ENCODE measurements around the gene KLF16.

Gene KLF16

GRCh38 chr19:1822210-1822609 is 41.2 kb downstream of the KLF16 start:
- H3K27ac Mint-ChIP-seq: no peak overlapping the region
- no peak for TF ChIP-seq CTCF (IDR thresholded peaks at IDR 0.05)
- DNase-seq: no peak
- no peak overlapping the region for H3K4me3 Mint-ChIP-seq
- peaks cover 25% of the 10 kb centered on the region for H3K4me1 Mint-ChIP-seq
- no peaks in the 10 kb centered on the region for H3K9me3 Mint-ChIP-seq
- peaks cover 23% of the 10 kb centered on the region for H3K36me3 Mint-ChIP-seq (ENCODE audit: low read depth)
- no peaks in the 10 kb centered on the region for H3K27me3 Mint-ChIP-seq (ENCODE audit: low read depth, poor library complexity)

- Mint-ChIP-seq H3K9me3 (no peaks in the 10 kb centered on the region), H3K4me3 (no peak overlapping the region), H3K27me3 (ENCODE audit: low read depth, poor library complexity) (no peaks in the 10 kb centered on the region), H3K27ac (no peak overlapping the region), H3K36me3 (ENCODE audit: low read depth) (peaks cover 18% of the 10 kb centered on the region), H3K4me1 (peaks cover 19% of the 10 kb centered on the region)
- DNase-seq: no peak
- TF ChIP-seq CTCF (IDR thresholded peaks at IDR 0.05): no peak
Measured at GRCh38 chr19:1819341-1820255, 43.8 kb downstream of the KLF16 start.

- DNase-seq: no peak
- Mint-ChIP-seq H3K4me1 (peaks cover 14% of the 10 kb centered on the region), H3K27me3 (ENCODE audit: low read depth, poor library complexity) (peaks cover 3% of the 10 kb centered on the region), H3K9me3 (no peaks in the 10 kb centered on the region), H3K27ac (no peak overlapping the region), H3K36me3 (ENCODE audit: low read depth) (peaks cover 14% of the 10 kb centered on the region), H3K4me3 (no peak overlapping the region)
- TF ChIP-seq CTCF (IDR thresholded peaks at IDR 0.05): no peak
Measured at GRCh38 chr19:1818549-1819195, 44.7 kb downstream of the KLF16 start.

- DNase-seq: no peak
- no peak overlapping the region for H3K4me3 Mint-ChIP-seq
- peaks cover 6% of the 10 kb centered on the region for H3K27me3 Mint-ChIP-seq (ENCODE audit: low read depth, poor library complexity)
- peaks cover 21% of the 10 kb centered on the region for H3K4me1 Mint-ChIP-seq
- no peak for TF ChIP-seq CTCF (IDR thresholded peaks at IDR 0.05)
- no peaks in the 10 kb centered on the region for H3K9me3 Mint-ChIP-seq
- H3K36me3 Mint-ChIP-seq (ENCODE audit: low read depth): peaks cover 14% of the 10 kb centered on the region
- H3K27ac Mint-ChIP-seq: no peak overlapping the region
Measured at GRCh38 chr19:1817553-1818179, 45.7 kb downstream of the KLF16 start.

- no peak overlapping the region for H3K27ac Mint-ChIP-seq
- DNase-seq: no peak
- H3K9me3 Mint-ChIP-seq: no peaks in the 10 kb centered on the region
- peaks cover 25% of the 10 kb centered on the region for H3K4me1 Mint-ChIP-seq
- no peak for TF ChIP-seq CTCF (IDR thresholded peaks at IDR 0.05)
- no peak overlapping the region for H3K4me3 Mint-ChIP-seq
- H3K27me3 Mint-ChIP-seq (ENCODE audit: low read depth, poor library complexity): peaks cover 10% of the 10 kb centered on the region
- peaks cover 14% of the 10 kb centered on the region for H3K36me3 Mint-ChIP-seq (ENCODE audit: low read depth)
Measured at GRCh38 chr19:1816530-1817298, 46.7 kb downstream of the KLF16 start.

Data from nephron progenitor cell (in vitro differentiated cells).